Mesenteric fat pad (tissue), 1 donor: Measurements from ENCODE around the gene OCA2. TPM values are rescaled to one million over a fixed set of nuclear protein-coding genes. Genes with fewer than 3 reads are reported as not detected.
A peak's percentile ranks its signal among the peaks of the same experiment; 100 is the strongest.
"Not testable (repeated sequence)": the region's sequence is repeated elsewhere in the genome, so short reads cannot be mapped to it uniquely, and the experiment has no call there.

Source experiments
- DNase-seq: peaks from one replicate; pipeline ENCODE4 v3.0.0-alpha.2; 2020; ENCODE audit warnings: low spot score
- long read RNA-seq: library from polyadenylated mRNA; unstranded; transcript quantifications from one replicate; pipeline ENCODE4 v2.0.0, GENCODE V29; 2020
- total RNA-seq: library from RNA; stranded (reverse); fragmentation: NEBNext Ultra II Directional; extraction: Animal tissue kit (Norgen Biotek cat#: 25700); gene quantifications from one replicate; pipeline ENCODE4 v1.2.1, GENCODE V29; 2021
- donor health status: DM: yes; HTN: yes; CAD: no.

The OCA2 gene
- total RNA-seq: not detected
- long read RNA-seq: 0 reads

DNA sequence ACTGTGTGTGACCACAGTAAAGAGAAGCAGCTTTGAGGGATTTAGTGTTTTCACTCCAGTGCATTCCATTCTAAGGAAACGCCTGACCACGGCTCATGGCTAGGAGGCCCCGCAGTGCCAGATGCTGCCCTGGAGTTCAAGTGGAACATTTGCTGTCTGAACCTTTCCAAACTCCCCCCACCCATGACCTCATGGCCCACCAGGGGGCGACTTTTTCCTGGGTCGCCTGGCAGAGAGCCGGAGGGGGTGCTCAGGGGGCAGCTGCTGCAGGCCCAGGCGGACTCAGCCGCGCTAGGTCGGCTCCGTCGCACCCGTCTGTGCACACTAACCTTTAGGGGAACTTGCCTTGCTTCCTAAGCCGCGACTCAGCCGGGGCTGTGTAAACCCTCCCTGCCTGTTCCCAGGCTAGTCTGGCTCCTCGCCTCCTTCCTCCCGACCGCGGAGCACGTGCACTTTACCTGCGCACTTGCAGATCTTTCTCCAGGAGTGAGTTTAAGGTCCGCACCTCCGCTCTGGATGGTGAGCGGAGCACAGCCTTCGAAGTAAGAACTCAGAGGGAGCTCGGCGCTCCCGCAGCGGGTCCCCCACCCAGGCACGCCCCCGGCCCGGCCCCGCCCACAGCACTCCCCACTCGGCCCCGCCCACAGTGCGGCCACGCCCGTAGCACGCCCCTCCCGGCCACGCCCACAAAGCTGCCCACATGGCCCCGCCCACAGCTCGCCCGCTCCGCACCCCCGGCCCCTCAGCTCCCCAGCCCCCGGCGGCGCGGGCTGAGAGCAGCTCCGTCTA lies at the start of gene OCA2:
Gene OCA2 (minus strand): TSS at position 550 of the 789 bp plus-strand sequence. CDS start 17,441 bp downstream, outside the sequence.
- DNase-seq: peak; percentile 86

DNA sequence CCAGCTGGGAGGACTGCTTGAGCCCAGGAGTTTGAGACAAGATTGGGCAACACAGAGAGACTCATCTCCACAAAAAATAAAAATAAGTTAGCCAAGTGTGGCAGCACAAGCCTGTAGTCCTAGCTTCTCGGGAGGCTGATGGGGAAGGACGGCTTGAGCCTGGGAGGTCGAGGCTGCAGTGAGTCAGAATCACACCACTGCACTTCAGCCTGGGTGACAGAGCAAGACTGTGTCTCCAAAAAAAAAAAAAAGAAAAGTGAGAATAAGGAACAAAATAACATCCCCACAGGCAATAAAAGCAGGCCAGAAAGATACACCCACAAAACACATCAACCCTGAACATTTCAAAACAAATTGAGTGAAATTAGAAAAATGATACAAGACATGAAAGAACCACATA lies 48.7 kb upstream of the OCA2 start:
- no peak for DNase-seq

DNA sequence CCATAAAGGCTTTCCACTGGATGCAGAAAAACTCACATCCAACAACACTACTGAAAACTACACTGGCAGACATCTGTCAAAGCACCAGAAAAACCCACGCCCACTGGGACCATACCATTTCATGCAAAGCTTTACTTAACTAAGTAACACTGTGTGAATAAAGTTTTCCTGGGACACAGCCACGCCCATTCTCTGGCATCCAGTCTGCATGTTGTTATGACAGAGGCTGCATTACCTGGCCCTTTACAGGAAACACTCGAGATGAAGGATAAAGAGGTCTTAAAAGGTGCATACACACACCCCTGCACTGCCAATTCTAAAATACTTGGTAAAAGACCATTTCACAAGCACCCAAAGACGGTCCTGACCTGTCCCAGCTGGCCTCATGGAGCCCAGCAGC lies 46.3 kb upstream of the OCA2 start:
- DNase-seq: not testable (repeated sequence)

DNA sequence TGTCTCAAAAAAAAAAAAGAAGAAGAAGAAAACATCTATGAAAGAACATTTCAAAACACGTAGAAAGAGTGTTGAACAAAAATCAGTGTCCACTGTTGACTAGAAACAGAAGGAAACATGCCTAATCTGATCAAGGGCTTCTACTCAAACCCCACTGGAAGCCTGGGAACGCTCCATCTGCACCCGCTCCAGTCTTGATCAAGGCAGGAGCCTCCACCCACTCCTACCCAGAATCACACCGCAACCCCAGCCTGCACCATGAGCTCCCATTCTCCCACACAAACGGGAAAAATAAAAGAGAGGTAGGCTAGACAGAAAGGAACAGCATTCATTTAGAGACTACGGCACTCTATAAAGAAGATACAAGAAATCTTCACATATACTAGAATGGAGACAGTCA lies 40.9 kb upstream of the OCA2 start:
- no peak for DNase-seq

DNA sequence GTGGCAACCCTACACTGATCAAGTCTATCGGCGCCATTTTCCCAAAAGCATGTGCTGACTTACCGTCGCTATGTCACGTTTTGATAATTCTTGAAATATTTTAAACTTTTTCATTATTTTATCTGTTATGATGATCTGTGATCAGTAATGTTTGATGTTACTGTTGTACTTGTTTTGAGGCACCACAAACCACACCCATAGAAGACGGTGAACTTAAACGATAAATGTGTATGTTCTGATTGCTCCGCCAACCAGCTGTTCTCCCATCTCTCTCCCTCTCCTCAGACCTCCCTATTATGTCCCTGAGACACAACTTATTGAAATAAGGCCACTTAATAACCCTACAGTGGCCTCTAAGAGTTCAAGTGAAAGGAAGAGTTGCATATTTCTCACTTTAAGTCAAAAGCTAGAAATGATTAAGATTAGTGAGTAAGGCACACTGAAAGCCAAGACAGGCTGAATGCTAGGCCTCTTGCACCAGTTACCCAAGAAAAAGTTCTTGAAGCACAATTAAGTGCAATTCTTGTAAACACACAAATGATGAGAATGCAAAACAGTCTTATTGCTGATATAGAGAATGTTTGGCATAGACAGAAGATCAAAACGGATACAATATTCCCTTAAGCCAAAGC lies 38.4 kb upstream of the OCA2 start:
- DNase-seq: not testable (repeated sequence)

DNA sequence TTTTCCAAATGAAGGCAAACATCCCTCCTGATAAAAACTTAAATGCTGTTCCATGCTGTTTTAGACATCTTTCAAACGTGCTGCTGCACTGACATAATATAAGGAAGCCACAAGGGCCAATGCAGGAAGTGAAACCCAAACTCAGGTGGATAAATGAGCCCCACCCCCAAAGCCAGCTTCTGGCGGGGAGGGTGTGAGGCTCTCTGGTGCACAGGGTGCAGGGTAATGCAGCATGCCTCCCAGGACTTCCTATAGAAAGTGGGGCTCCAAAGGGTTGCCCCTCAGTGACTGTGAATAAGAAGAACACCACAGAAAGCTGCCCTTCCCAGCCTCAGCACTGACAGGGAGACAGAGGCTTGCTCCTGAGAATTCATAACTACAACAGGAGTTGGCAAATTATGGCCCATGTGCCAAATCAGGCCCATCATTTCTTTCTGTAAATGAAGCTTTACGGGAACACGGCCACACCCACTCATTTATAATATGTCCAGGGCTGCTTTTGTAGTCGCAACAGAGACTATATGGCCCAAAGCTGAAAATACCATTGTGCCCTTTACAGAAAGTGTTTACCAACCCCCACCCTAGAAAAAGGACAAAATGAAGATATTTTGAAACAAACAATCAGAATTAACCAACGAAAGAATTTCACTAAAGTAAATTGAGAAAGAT lies 37.3 kb upstream of the OCA2 start:
- DNase-seq: not testable (repeated sequence)

DNA sequence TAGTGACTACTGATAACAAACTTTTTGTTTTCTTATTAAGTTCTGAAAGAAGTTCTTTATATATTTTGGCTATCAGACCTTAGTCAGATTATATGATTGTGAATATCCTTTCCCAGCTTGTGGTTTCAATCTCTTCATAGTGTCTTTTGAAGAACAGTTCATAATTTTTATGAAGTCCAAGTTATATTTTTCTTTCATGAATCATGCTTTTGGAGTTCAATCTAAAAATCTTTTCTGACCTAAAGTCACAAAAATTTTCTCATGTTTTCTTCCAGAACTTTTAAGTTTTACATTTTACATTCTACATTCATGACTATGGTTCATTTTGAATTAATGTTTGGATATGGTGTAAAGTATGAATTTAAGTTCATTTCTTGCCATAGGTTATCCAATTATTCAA lies 34.2 kb upstream of the OCA2 start:
- no peak for DNase-seq

DNA sequence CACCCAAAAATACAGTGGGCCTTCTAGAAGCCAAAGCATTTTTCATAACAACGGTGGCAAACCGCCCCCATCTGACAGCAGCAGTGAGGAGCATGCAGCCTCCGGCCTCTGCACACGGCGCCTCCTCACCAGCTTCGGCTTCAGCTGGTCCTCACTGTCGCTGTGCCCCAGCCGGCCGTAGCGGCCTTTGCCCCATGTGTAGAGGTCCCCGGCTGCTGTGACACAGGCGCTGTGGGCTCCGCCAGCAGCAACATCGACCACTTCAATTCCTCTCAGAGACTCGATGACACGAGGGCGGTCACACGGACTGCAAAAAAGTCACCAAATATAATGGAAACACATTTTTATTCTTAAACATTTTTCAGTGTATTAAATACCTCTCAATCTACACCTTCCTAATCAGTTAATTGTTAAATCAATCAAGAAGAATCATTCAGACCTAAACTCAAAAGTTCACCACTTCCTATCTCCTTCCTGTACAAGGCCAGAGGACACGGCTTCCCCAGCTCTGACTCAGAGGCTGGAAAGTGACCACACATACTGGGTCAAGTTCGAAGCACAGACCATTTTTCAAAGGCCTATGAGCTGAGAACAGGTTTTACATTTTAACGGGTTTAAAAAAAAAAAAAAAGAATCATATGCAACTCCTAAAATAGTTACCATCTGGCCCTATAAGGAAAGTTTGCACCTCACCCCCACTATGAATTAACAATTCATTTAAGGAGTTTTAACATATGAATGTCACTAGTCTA lies 33.6 kb upstream of the OCA2 start:
- DNase-seq: no peak

DNA sequence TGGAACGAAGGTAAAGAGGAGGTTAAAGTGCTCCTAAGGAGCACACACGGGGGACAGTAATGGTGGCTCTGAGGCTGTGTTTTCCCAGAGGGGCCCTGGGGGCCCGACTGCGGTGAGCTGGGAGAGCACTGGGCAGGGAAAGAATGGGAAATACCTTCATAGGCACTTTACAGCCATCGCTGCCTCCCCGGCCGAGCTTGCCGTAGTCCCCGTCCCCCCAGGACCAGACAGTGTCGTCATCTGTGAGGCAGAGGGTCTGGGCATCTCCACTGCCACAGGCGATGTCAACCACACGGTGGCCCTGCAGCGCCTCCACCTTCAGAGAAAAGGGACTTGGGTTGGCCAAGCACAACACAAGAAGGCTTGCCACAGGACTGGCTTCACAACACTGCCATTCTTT lies 32.8 kb upstream of the OCA2 start:
- DNase-seq: no peak

DNA sequence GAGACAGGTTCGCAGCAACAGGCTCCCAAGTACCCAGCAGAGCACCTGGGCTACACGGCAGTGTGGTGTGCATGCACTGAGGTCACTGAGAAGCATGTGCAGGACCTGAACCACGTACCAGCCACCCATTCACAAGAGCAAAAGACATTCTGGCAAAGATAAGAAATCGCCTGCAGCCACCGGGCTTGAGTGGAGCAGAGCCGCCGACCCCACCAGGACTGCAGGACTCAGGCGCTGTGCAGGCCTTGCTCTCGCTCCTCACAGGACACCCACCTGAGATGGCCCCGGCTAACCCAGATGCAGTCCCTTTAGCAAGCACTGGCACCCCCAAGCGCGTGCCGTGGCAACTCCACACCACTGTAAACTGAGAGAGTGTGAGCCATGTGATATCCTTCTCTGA lies 32.3 kb upstream of the OCA2 start:
- no peak for DNase-seq

DNA sequence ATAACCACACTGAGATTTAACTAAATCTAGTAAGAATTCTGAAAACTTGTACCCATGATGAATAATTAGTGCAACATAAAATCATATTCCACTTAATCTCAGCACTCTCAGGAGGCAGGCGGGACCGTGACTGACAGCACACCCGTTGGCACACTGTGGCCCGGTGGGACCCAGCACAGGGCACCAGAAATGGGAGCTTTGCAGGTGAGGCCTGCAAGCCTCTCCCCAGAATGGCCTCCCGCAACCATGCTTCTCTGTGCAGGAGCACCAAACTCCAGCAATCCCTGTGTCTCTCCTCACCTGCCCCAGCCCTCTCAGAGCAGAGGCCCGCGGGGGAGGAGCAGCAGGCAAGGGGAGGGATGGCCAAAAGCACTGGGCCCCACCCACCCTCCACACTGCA lies 31.5 kb upstream of the OCA2 start:
- no peak for DNase-seq

DNA sequence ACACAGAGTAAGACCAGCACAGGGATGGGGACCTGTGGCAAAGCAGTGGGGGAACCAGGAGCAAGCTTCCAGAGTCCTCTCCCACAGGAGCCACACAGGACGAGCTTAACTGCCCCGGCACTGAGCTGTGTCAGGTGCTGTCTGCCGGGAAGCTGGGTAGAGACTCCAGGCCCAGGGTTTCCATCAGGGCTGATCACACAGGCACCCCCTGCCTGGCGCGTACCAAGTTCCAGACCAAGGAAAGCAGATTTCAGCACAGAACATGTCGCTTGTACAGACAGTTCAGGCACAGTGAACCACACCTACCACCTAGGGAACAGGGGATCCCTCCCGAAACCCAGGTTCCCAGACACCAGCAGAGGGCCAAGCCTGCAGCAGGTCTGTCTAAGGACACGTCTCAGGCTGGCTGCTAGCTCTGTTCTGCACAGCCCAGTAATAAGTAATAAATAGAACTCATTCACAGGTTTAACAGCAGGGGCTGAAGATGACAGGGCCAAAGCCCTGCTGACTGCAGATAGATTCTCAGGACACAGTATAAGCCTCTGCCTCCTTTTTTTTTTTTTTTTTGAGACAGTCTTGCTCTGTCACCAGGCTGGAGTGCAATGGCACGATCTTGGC lies 30.2 kb upstream of the OCA2 start:
- DNase-seq: no peak

DNA sequence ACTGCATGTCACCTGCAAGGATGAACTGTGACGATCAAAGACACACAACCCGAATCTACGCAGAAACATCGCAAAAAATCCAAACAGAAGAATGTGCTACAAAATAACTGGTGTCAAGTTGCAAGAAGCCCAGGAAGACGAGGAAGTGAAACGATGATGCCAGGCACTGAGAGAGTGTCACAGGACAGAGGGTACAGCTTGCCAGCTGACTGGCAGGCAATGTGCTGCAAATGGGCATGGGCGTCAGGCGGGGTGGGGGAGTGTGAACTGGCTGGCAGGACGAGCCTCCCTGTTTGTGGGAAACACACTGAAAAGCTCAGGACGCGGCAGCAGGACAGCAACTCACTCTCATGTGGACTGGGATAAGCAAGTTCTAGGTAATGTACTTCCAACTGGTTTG lies 28.9 kb upstream of the OCA2 start:
- DNase-seq: no peak

DNA sequence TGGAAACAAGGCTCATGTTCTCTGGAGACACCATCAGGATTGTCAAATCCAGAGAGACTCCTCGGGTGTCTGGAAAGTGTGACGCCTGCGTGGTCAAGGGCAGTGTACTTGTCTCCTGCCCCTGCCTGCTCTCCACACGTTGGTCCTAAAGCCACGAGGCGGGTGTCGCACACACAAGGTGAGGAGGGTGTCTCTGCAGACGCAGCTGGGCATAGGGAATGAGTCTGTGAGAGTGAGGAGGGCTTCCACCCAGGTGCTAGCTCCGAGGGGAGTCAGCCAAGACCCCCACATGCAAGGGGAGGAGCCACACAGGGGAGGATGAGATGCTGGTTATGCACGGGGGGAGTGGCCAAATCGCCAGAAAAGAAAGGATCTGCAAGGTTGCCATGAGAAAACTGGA lies 27.9 kb upstream of the OCA2 start:
- DNase-seq: no peak

DNA sequence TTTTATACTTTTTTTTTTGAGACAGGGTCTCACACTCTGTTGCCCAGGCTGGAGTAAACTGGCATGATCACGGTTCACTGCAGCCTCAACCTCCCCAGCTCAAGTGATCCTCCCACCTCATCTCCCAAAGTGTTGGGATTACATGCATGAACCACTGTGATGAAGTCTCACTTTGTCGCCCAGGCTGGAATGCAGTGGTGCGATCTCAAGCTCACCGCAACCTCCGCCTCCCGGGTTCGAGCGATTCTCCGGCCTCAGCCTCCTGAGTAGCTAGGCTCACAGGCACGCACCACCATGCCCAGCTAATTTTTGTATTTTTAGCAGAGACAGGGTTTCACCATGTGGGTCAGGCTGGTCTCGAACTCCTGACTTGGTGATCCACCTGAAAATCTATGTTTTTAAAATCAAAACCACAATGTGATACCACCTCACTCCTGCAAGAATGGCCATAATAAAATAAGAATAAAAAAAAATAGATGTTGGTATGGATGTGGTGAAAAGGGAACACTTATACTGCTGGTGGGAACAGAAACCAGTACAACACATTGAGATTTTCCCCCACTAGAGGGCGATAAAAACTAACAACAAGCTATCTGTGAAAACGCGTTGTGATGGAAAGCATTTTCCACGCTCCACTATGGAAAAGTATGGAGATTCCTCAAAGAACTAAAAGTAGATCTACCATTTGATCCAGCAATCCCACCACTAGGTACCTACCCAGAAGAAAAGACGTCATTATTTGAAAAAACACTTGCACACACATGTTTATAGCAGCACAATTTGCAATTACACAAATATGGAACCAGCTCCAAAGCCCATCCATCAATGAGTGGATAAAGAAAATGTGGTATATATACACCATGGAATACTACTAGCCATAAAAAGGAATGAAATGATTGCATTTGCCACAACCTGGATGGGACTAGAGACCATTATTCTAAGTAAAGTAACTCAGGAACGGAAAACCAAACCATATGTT lies 26.8 kb upstream of the OCA2 start:
- no peak for DNase-seq

DNA sequence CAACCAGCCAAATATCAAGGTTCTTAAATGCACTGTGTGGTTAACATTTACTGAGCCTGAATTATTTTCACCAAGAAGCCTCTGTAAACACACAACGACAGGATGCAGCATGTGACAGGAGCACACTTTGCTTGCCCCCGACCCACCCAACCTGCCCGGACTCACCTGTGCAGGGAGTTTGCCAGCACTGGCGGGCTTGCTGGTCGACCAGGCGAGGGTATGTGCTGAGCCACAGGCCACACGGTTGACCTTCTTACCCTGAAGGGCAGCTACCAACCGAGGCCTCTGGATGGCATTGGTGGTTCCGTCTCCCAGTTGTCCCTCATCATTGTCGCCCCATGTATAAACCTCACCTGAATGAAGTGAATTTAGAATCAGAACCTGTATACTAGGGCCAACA lies 25.7 kb upstream of the OCA2 start:
- no peak for DNase-seq

DNA sequence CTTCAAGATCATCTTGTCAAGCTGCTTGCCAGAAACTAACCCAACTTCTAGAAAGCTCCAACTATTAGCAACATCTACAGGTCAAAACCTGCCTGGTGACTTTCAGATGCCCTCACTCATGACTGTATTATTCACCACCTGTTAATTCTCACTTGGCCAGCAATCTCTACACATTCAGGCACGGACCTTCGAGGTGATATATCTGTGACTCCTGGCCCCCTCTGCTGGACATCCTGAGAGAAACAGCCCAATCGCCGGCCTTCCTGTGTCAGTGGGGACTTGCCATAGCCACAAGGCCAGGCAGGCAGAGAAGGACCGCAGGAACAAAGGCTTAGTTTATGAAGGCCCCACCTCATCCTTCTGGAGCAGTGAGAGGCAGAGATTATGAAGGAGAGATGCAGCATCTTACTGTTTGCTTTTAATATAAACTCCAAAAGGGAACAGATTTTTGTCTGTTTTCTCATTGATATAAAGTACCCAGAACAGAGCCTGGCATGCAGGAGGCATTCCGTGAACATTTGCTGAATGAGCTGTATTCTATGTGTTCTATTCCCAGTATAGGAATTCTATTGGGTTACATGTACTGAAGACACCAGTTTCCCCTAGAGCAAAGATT lies 24.4 kb upstream of the OCA2 start:
- no peak for DNase-seq

DNA sequence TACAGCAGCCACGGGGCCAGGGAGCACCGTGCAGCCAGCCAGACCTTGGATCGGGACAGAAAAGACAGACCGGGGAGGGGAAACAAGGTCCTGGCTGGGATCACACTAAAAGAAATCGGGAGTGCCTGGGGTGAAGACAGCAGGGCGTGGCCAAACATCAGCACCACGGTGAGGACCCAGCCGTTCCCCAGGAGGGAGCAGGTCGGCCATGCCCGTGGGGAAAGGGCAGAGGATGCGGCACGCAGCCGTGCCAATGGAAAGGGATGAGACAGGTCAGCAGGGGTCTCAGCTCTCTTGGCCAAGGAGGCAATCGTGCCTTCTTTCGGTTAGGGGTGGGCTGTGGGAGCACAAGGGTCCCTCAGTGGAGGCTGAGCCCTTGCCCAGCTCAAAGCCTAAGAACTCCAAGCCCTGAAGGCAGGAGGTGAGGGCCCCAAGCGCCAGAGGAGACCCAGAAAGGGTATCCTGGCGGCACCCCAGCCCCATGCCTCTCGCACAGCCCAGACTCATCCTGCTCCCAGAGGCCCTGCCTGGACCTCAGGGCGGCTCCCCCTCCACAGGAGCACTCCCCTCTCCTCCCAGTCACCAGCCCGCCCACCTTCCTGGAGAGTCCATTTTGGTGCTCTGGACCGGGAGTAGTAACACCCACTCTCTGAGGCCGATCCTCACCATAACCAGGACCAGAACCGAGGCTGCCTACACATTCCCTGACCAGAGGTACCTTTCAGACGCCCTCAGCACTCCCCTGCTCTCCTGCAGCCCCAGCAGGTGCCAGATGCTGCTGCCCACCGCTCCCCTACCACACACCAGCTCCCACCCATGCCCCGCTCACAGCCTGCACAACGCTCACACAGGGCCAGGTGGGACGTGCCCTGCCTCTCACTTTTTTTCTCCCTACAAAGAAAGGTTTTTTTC lies 23.2 kb upstream of the OCA2 start:
- peak; percentile 83 for DNase-seq
